ENCODE results near the gene SYNPO. TPM values are rescaled to one million over a fixed set of nuclear protein-coding genes. Genes with fewer than 3 reads are reported as not detected.

The SYNPO gene
- polyA plus RNA-seq, 1 donor (not counting 4 experiments of a cell fraction or from before 2014, with no cell fraction given): 6.0 TPM

DNA sequence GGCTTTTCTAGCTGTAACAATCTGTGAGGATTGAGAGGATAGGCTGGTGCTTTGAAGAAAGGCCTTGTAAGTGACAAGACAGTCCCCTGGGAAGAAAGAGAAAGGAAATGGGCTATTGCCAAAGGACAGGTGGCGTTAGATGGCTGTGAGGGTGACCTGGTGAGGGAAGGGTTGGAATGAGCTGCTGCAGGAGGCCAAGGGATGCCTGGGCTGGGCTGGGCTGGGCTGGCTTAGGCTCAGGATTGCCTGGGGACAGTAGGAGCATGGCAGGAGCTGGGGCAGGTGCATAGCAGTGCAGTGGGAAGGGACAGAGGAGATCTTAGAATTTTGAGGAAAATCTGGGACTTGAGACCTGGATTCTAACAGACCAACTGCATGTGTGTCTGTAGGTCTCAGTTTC lies 10.9 kb downstream of the SYNPO start:
- Histone ChIP-seq H3K27ac (ENCODE audit: control insufficient read depth, insufficient read depth, low read length) (no peak overlapping the region), H4K20me1 (ENCODE audit: control insufficient read depth, extremely low read depth, insufficient read depth, low read length) (no peaks in the 10 kb centered on the region)
- FAIRE-seq: no peak

GRCh38 chr5:150651924-150652671 lies 11.6 kb downstream of the SYNPO start:
- H3K79me2 ChIP-seq (ENCODE audit: control insufficient read depth, insufficient read depth, low read length): no peaks in the 10 kb centered on the region
- H3K4me2 ChIP-seq (ENCODE audit: control insufficient read depth, extremely low read depth, insufficient read depth, low read depth, low read length): no peak overlapping the region
- no peak for FAIRE-seq
- H3K4me3 ChIP-seq (ENCODE audit: control insufficient read depth in 2 of 3, extremely low read depth in 1 of 3, insufficient read depth in 2 of 3, low read depth in 1 of 3, low read length in 3 of 3): no peak overlapping the region
- H3K4me1 ChIP-seq (ENCODE audit: control insufficient read depth, extremely low read depth, insufficient read depth, low read length): no peaks in the 10 kb centered on the region
- DNase-seq (ENCODE audit: low read depth, low spot score): no peak
- no peak overlapping the region for H3K9ac ChIP-seq (ENCODE audit: control insufficient read depth, extremely low read depth, insufficient read depth, low read length)
- H2AFZ ChIP-seq (ENCODE audit: control insufficient read depth, low read length): no peak overlapping the region
- H3K36me3 ChIP-seq (ENCODE audit: control insufficient read depth in 2 of 2, extremely low read depth in 1 of 2, insufficient read depth in 2 of 2, low read length in 2 of 2): peaks cover 2 to 9% of the 10 kb centered on the region in 2 experiments
- dilution Hi-C loops (cut with MboI; ENCODE audit: extremely low pct_ligation_motif_present, low sequenced_read_pairs): no loop called here
- TF ChIP-seq, protein P1, sequence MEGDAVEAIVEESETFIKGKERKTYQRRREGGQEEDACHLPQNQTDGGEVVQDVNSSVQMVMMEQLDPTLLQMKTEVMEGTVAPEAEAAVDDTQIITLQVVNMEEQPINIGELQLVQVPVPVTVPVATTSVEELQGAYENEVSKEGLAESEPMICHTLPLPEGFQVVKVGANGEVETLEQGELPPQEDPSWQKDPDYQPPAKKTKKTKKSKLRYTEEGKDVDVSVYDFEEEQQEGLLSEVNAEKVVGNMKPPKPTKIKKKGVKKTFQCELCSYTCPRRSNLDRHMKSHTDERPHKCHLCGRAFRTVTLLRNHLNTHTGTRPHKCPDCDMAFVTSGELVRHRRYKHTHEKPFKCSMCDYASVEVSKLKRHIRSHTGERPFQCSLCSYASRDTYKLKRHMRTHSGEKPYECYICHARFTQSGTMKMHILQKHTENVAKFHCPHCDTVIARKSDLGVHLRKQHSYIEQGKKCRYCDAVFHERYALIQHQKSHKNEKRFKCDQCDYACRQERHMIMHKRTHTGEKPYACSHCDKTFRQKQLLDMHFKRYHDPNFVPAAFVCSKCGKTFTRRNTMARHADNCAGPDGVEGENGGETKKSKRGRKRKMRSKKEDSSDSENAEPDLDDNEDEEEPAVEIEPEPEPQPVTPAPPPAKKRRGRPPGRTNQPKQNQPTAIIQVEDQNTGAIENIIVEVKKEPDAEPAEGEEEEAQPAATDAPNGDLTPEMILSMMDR (optimal IDR thresholded peaks at IDR 0.05 in 1 of 3, IDR thresholded peaks at IDR 0.05 in 1 of 3, conservative IDR thresholded peaks at IDR 0.05 in 1 of 3; ENCODE audit: extremely low read depth in 1 of 3, insufficient read depth in 2 of 3, low read length in 3 of 3): no peak
- TF ChIP-seq EZH2 (IDR thresholded peaks at IDR 0.05; ENCODE audit: low read length): no peak
- no peaks in the 10 kb centered on the region for H3K27me3 ChIP-seq (ENCODE audit: control insufficient read depth, extremely low read depth, insufficient read depth, low read length)
- no peak overlapping the region for H3K27ac ChIP-seq (ENCODE audit: control insufficient read depth, insufficient read depth, low read length)
- no peaks in the 10 kb centered on the region for H3K9me1 ChIP-seq (ENCODE audit: control insufficient read depth, extremely low read depth, insufficient read depth, low read length)
- H4K20me1 ChIP-seq (ENCODE audit: control insufficient read depth, extremely low read depth, insufficient read depth, low read length): no peaks in the 10 kb centered on the region
- no peaks in the 10 kb centered on the region for H3K9me3 ChIP-seq (ENCODE audit: control insufficient read depth, low read depth, low read length)

More for the DNA sequence above, 10.9 kb downstream of the SYNPO start:
- no peaks in the 10 kb centered on the region for H3K9me3 ChIP-seq (ENCODE audit: control insufficient read depth, low read depth, low read length)
- no peak overlapping the region for H3K9ac ChIP-seq (ENCODE audit: control insufficient read depth, extremely low read depth, insufficient read depth, low read length)
- no peak overlapping the region for H3K4me3 ChIP-seq (ENCODE audit: control insufficient read depth in 2 of 3, extremely low read depth in 1 of 3, insufficient read depth in 2 of 3, low read depth in 1 of 3, low read length in 3 of 3)
- no peak for DNase-seq (ENCODE audit: low read depth, low spot score)
- no peaks in the 10 kb centered on the region for H3K4me1 ChIP-seq (ENCODE audit: control insufficient read depth, extremely low read depth, insufficient read depth, low read length)
- no peaks in the 10 kb centered on the region for H3K27me3 ChIP-seq (ENCODE audit: control insufficient read depth, extremely low read depth, insufficient read depth, low read length)
- no peaks in the 10 kb centered on the region for H3K9me1 ChIP-seq (ENCODE audit: control insufficient read depth, extremely low read depth, insufficient read depth, low read length)
- H3K79me2 ChIP-seq (ENCODE audit: control insufficient read depth, insufficient read depth, low read length): no peaks in the 10 kb centered on the region
- H2AFZ ChIP-seq (ENCODE audit: control insufficient read depth, low read length): no peak overlapping the region
- TF ChIP-seq EZH2 (IDR thresholded peaks at IDR 0.05; ENCODE audit: low read length): no peak
- TF ChIP-seq, protein P1 (optimal IDR thresholded peaks at IDR 0.05 in 1 of 3, IDR thresholded peaks at IDR 0.05 in 1 of 3, conservative IDR thresholded peaks at IDR 0.05 in 1 of 3; ENCODE audit: extremely low read depth in 1 of 3, insufficient read depth in 2 of 3, low read length in 3 of 3): no peak
- H3K4me2 ChIP-seq (ENCODE audit: control insufficient read depth, extremely low read depth, insufficient read depth, low read depth, low read length): no peak overlapping the region
- peaks cover 2 to 9% of the 10 kb centered on the region in 2 experiments for H3K36me3 ChIP-seq (ENCODE audit: control insufficient read depth in 2 of 2, extremely low read depth in 1 of 2, insufficient read depth in 2 of 2, low read length in 2 of 2)
- dilution Hi-C loops (cut with MboI; ENCODE audit: extremely low pct_ligation_motif_present, low sequenced_read_pairs): no loop called here
